Inferior parietal cortex (tissue), 1 donor: ENCODE measurements around the gene AGAP3.
A peak's percentile ranks its signal among the peaks of the same experiment; 100 is the strongest.

Experiments
- DNase-seq: peaks from one replicate; pipeline ENCODE4 v3.0.0-alpha.2; 2016; ENCODE audit errors: extremely low spot score

AGAP3 gene

GRCh38 chr7:151135525-151135845 is 49.2 kb downstream of the AGAP3 start:
- no peak for DNase-seq

- DNase-seq: no peak
Measured at GRCh38 chr7:151135866-151136843, 49.9 kb downstream of the AGAP3 start.

DNA sequence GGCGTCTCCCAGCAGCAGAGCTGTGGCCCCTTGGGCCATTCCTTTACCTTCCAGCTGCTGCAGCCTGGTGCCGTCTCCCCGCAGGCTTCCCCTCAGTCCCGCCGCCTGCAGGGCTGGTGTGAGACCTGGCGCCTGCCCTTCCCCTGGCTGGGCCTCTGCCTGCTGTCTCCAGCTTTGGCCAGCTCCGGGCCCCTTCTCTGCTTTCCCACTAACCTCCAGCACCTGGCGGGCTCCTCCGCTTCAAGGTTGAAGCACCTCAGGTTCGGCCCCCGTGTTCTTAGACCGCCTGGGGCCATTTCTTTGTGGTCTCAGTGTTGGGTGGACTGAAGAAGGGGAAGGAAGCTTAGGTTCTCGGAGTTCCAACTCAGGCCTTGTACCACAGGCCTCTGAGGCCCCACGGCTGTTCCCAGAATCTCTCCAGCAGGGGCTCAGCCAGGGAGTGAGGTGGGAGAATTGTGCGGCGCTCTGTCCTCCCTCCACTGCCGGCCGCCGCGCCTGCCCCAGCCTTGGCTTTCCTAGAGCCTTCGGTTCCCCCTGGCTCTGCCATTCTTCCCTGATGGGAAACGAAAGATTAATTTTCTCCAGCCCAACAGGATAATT is 50.9 kb downstream of the AGAP3 start:
- no peak for DNase-seq

DNA sequence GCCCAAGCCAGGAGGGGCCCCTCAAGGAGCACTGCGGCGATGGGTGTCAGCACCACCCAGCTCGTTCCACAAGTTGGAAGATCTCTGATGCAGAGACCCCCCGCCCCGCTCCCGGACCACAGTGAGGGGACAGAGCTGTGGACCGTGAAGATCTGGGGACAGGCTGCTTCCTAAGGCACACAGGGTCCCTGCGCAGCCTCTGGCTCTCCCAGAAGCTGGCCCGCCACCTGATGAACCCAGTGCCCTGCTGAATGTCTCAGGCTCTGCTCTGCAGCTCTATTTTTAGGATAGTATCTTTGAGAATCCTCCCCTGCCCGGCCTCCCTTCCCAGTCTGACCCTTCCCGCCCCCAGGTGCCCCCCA is 51.5 kb downstream of the AGAP3 start:
- no peak for DNase-seq

- no peak for DNase-seq
Measured at GRCh38 chr7:151138153-151138851, 52.0 kb downstream of the AGAP3 start.

DNA sequence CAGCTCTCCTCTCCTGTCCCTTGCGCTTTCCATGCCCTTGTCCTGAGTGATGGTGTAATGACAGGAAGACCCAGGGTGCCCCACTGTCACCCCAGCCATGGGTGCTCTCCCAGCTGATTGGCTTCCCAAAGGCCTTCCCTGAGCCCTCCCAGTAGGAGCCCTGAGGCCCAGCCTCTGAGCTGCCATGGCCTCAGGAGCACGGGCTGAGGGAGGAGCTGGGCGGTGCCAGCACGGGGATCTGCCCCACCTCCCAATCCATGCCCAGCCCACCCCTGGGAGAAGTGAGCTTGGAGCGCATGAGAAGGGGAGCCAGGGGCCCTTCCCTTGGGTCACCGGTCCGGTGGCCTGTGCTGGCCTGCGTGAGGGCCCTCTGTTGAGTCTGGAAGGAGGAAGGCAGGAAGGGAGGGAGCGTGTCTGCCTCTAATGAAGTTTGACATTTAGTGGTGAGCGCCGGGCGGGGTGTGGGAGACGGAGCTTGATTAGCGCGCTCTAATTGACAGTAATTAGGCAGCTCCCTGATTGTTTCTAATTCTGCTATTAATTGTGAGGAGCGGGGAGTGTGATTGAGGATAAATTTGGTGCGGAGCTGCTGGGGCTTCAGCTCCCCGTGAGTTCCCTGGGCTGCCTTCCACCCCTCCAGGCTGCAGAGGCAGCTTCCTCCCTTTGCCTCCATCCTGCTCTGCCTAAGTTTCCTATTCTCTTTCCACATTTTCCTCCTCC is 53.0 kb downstream of the AGAP3 start:
- DNase-seq: no peak

DNA sequence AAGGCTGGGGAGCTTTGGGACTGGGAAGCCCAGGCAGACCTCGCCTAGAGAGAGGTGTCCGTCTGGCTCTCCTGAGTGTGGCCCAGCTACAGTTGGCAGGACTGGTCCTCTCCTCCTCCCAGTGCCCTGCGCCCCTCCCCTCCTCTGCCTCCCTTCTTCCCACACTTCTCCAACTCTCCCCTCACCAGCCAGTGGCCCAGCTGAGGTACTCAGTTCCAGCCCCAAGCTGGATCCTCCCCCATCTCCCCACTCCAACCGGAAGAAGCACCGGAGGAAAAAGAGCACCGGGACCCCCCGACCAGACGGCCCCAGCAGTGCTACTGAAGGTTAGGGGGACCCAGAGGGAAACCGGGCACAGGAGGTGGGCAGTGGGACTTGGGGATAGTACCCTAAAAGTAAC is 53.5 kb downstream of the AGAP3 start:
- DNase-seq: no peak

DNA sequence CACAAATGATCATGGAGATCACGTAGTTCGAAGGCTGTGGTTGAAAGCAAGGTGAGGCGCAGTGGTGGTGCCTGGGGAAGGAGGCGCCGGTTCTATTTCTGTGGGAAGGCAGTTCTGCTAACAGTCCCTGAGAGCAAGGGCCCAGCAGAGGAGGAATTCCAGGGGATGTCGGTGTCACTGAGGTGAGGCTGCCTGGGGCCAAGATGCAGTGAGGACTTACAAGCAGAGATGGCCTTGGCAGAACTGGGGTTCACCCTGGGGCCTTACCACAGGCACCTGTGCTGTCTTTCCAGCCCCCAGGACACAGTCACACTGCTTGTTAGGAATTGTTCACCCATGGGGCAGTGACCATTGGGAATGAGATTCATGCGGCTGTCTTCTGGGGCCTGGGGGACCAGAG is 54.6 kb downstream of the AGAP3 start:
- DNase-seq: no peak

DNA sequence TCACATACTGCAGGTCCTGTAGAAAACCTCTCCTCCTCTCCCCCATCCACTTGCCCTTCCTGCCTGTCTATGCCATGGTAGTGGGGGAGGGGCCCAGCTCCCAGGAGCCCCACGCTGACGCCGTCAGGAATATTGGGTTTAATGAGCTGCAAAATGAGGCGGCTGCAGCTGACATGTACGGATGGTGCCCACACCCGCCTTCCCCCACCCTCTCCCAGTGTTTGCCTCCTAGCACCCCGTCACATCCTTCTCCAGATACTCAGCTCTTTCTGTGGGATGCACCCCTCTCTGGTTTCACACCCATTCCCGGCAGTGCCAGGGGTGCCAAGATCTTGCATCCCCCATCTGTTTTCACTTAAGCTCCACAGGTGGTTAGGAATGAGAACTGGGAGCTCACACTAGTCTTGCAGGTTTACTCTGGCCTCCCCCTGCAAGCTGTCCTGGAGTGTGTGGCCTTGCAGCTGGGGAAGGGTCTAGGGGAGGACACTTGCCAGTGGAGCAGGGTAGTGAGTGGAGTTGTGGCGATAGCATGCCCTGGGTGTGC is 55.1 kb downstream of the AGAP3 start:
- DNase-seq: no peak

DNA sequence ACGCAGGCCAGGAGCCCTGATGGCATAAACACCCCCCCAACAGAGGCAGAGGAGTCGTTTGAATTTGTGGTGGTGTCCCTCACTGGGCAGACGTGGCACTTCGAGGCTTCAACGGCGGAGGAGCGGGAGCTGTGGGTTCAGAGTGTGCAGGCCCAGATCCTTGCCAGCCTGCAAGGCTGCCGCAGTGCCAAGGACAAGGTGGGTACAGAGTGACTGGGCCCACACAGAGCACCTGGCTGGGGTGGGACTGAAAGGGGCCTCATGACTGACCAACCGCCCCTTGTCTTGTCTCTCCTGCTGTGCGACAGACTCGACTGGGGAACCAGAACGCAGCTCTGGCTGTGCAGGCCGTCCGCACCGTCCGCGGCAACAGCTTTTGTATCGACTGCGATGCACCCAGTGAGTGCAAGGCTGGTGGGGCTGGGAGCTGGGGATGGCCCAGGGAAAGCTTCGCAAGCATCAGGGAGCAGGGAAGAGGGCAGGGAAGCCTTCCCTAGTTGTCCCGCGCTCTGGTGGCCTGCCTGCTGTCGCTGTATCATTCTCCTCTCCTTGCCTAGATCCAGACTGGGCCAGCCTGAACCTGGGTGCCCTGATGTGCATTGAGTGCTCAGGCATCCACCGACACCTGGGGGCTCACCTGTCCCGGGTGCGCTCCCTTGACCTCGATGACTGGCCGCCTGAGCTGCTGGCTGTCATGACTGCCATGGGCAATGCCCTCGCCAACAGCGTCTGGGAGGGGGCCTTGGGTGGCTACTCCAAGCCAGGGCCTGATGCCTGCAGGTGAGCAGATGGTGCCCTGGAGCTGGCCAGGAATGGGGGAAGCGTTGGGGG is 55.8 kb downstream of the AGAP3 start:
- no peak for DNase-seq

DNA sequence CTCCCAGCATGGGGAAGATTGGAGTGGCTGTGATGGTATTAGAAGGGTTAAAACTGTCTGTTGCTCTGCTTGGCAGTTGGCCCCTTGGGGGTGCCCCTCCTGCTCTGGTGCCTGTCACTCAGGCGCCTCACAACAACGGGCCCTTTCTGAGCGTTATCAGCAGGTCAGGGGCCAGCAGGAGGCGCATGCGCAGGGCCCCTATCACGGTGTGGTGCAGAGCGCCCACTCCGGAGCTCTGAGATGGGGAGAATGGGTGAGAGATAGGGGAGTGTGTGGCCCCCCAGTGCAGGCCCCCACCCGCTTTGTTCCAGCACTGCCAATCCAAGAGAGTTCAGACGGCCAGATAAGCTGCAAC is 56.4 kb downstream of the AGAP3 start:
- DNase-seq: peak; percentile 69

DNA sequence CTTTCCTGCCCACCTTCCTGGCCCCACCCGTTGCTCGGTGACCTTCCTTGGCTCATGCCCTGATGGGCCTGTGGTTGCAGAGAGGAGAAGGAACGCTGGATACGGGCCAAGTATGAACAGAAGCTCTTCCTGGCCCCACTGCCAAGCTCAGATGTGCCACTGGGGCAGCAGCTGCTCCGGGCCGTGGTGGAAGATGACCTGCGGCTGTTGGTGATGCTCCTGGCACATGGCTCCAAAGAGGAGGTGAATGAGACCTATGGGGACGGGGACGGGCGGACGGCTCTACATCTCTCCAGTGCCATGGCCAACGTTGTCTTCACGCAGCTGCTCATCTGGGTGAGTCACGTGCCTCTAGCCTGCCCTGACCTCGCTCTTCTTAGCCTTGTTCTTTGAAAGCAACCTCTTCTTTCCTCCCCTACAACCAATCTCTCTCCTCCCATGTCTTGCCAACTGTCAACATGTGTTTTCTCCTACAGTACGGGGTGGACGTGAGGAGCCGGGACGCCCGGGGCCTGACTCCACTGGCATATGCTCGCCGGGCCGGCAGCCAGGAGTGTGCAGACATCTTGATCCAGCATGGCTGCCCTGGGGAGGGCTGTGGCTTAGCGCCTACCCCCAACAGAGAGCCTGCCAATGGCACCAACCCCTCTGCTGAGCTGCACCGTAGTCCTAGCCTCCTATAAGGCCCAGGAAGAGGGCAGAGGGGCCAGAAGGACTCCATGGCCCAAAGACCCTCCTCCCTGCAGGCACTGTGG is 57.2 kb downstream of the AGAP3 start:
- no peak for DNase-seq

- no peak for DNase-seq
Measured at GRCh38 chr7:151144387-151144786, 58.1 kb downstream of the AGAP3 start.

DNA sequence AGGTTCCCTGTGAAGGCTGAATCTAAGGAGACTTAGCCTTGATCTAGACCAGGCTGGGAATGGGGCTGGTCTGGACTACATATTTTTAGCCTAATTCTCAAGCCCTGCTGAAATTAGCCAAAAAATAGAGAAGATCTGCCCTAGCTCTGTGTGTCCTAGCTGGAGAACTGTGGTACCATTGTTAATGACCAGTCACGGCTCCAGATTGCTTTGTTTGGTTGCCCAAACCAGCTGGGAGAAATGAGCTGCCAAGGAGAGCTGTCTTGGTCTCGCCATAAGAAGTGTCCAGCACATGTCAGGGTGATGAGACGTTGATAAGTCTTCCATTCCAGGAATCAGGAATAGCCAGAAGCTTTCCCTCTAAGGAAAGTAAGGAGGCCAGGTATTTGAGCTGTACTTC is 60.5 kb downstream of the AGAP3 start:
- DNase-seq: peak; percentile 65

- DNase-seq: no peak
Measured at GRCh38 chr7:151148319-151149259, 62.3 kb downstream of the AGAP3 start.

- DNase-seq: no peak
Measured at GRCh38 chr7:151150388-151150787, 64.1 kb downstream of the AGAP3 start.

DNA sequence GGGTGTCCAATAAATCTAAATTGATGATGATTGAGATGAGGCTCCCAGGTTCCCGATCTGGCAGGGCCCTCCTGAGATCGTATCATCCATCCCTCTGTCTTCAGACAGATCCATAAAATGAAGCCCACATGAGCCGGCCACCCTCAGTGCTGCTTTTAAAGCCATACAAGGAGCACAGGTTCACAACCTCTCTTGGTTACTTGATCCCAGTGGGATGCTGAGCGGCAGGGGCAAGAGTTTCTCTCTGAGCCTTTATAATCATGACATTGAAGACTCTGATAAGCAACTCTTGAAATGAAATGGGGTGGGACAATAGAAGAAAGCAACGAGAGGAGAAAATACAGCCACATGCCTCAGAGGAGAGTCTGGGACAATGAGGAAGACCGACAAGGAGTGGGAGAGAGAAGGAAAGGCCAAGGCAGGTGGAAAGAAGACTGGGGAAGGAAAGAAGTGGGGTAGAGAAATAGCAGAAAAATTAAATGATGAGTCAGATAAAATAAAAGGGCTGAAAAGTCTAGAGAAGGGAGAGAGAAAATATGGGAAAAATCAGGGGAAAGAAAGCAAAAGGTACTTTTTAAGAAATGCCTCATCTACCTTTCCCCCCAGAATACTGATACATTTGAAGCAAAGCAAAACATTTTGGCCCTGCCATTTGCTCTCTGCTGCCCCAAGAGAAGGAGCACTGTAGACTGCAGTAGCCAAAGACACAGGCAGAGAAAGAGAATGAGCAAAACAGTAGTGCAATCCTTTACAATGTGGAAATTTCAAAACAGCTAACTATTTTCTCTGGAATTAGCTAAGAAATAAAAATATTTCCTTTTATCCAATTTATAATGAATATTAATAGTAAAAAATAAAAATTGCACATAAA is 66.6 kb downstream of the AGAP3 start:
- DNase-seq: no peak

DNA sequence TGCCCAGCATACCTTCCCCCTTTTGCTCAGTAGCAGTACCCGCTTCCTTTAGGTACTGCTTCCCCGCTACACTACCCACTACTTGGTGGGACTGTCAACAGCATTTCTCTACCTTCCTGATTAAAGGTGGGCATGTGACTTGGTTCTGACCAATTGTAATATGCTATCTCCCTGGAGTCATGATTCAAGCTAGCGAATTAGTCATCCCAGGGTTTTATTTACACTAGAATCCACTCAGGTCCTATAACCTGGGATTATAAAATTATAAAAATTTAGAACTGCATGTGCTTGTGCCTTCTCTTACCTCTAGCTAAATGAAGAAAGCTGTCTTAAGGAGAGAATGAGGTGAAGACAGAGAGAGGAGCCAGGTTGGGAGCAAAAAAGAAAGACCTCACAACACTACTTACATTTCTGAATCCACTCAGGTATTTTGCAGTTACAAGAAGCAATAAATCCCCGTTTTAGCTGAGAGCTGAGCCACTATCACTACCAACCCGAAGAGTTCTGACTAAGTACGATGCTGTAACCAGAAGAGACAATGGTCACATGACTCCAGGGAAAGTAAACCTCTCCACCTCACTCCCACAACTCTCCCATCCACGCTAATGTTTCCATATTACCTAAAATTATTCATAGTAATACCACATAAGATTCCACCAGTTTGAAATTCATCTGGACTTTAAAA is 71.5 kb downstream of the AGAP3 start:
- no peak for DNase-seq
